GM18519 (cell line): Measurements from ENCODE around the gene SKP2.
A peak's percentile ranks its signal among the peaks of the same experiment; 100 is the strongest.
"Not testable (repeated sequence)": the region's sequence is repeated elsewhere in the genome, so short reads cannot be mapped to it uniquely, and the experiment has no call there.

Source experiments
- ATAC-seq: cut with Tn5 transposase; IDR thresholded peaks from one replicate; pipeline ENCODE4 v1.9.1; 2021; ENCODE audit warnings: mild to moderate bottlenecking, moderate library complexity; ENCODE audit not compliant: unreplicated experiment, low FRiP score

The SKP2 gene

GRCh38 chr5:36156121-36156601 is 4.2 kb downstream of the SKP2 start:
- no peak for ATAC-seq

- no peak for ATAC-seq
Observed at GRCh38 chr5:36156619-36157018, 4.7 kb downstream of the SKP2 start.

GRCh38 chr5:36158144-36158543 is 6.2 kb downstream of the SKP2 start:
- ATAC-seq: no peak

- ATAC-seq: no peak
Observed at GRCh38 chr5:36160617-36161016, 8.7 kb downstream of the SKP2 start.

GRCh38 chr5:36161361-36161760 is 9.4 kb downstream of the SKP2 start:
- no peak for ATAC-seq

- ATAC-seq: no peak
Observed at GRCh38 chr5:36162810-36163486, 11.0 kb downstream of the SKP2 start.

GRCh38 chr5:36164461-36164860 is 12.6 kb downstream of the SKP2 start:
- no peak for ATAC-seq

- ATAC-seq: no peak
Observed at GRCh38 chr5:36168737-36169136, 16.8 kb downstream of the SKP2 start.

- no peak for ATAC-seq
Observed at GRCh38 chr5:36170832-36171424, 19.0 kb downstream of the SKP2 start.

- no peak for ATAC-seq
Observed at GRCh38 chr5:36172599-36172998, 20.7 kb downstream of the SKP2 start.

- no peak for ATAC-seq
Observed at GRCh38 chr5:36173426-36173825, 21.5 kb downstream of the SKP2 start.

GRCh38 chr5:36174119-36174518 is 22.2 kb downstream of the SKP2 start:
- ATAC-seq: no peak

- no peak for ATAC-seq
Observed at GRCh38 chr5:36175043-36175442, 23.1 kb downstream of the SKP2 start.

GRCh38 chr5:36177154-36177553 is 25.2 kb downstream of the SKP2 start:
- ATAC-seq: peak; percentile 97

- ATAC-seq: no peak
Observed at GRCh38 chr5:36177715-36178523, 26.0 kb downstream of the SKP2 start.

GRCh38 chr5:36178524-36178890 is 26.6 kb downstream of the SKP2 start:
- ATAC-seq: no peak

- no peak for ATAC-seq
Observed at GRCh38 chr5:36179950-36180349, 28.0 kb downstream of the SKP2 start.

GRCh38 chr5:36180556-36181350 is 28.8 kb downstream of the SKP2 start:
- no peak for ATAC-seq

GRCh38 chr5:36181774-36182173 is 29.9 kb downstream of the SKP2 start:
- ATAC-seq: no peak

- ATAC-seq: not testable (repeated sequence)
Observed at GRCh38 chr5:36184408-36184807, 32.5 kb downstream of the SKP2 start.

GRCh38 chr5:36193746-36194145 is 41.8 kb downstream of the SKP2 start:
- ATAC-seq: no peak
